Astrocyte of the spinal cord (primary cell): ENCODE data around the gene SBNO2.

Experiments used
- DNase-seq: peaks from one replicate; pipeline ENCODE4 v3.0.0; 2011; ENCODE audit warnings: low read depth, low spot score
- H3K4me3 ChIP-seq: 2 replicates; pipeline ENCODE4 v1.5.1; 2011; ENCODE audit warnings: low read depth, mild to moderate bottlenecking, low read length, moderate library complexity
- in situ Hi-C: cut with HindIII; loops from 2 replicates; pipeline ENCODE4 v1.10.0; 2017; ENCODE audit warnings: low sequenced_read_pairs
- TF ChIP-seq, protein P1 (sequence below): IDR thresholded peaks from 2 replicates; pipeline ENCODE4 v1.5.1; 2012; ENCODE audit warnings: low read depth, mild to moderate bottlenecking, low read length, inconsistent platforms

Gene SBNO2

DNA sequence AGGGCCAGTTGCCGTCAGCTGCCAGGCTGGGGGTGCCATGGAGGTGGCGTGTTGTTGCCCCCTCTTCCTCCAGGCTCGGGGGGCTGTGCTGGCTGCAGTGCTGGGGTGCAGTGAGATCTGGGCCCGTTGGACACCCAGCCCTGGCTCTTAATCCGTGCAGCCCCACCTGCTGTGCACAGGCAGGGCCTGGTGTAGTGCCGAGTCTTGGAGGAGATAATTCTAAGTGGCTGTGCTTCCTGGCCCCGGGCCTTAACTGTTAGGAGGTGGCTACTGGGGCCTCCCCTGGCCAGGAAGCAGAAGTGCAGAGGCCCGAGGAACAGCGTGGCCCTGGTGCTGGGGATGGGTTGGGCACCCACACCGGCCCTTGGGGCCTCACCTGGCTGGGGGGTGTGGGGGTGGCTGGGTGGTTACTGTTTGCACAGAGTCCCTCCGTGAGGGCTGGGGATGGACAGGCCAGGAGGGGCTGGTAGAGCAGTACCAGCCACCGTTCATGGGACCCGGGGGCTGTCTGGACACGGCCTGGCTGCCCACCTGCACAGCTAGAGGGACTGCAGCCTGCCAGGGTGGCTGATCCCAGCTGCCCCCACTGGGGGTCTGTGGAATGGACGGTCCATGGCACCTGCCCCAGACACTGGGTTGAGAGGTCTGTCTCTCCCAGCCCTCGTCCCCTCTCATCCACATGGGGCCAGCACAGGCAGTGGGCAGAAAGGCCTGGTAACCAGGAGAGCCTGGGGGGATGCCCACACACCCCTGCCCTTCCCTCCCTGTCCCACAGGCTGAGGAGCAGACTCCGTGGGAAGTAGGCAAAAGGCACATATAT is 67.0 kb downstream of the SBNO2 start:
- no peak for DNase-seq
- in situ Hi-C loops = no loop called here
- no peak overlapping the region for H3K4me3 ChIP-seq
- TF ChIP-seq, protein P1, sequence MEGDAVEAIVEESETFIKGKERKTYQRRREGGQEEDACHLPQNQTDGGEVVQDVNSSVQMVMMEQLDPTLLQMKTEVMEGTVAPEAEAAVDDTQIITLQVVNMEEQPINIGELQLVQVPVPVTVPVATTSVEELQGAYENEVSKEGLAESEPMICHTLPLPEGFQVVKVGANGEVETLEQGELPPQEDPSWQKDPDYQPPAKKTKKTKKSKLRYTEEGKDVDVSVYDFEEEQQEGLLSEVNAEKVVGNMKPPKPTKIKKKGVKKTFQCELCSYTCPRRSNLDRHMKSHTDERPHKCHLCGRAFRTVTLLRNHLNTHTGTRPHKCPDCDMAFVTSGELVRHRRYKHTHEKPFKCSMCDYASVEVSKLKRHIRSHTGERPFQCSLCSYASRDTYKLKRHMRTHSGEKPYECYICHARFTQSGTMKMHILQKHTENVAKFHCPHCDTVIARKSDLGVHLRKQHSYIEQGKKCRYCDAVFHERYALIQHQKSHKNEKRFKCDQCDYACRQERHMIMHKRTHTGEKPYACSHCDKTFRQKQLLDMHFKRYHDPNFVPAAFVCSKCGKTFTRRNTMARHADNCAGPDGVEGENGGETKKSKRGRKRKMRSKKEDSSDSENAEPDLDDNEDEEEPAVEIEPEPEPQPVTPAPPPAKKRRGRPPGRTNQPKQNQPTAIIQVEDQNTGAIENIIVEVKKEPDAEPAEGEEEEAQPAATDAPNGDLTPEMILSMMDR = peak; percentile 40

GRCh38 chr19:1105873-1106840 is 67.9 kb downstream of the SBNO2 start:
- no peak overlapping the region for H3K4me3 ChIP-seq
- DNase-seq = no peak
- in situ Hi-C loops = no loop called here

DNA sequence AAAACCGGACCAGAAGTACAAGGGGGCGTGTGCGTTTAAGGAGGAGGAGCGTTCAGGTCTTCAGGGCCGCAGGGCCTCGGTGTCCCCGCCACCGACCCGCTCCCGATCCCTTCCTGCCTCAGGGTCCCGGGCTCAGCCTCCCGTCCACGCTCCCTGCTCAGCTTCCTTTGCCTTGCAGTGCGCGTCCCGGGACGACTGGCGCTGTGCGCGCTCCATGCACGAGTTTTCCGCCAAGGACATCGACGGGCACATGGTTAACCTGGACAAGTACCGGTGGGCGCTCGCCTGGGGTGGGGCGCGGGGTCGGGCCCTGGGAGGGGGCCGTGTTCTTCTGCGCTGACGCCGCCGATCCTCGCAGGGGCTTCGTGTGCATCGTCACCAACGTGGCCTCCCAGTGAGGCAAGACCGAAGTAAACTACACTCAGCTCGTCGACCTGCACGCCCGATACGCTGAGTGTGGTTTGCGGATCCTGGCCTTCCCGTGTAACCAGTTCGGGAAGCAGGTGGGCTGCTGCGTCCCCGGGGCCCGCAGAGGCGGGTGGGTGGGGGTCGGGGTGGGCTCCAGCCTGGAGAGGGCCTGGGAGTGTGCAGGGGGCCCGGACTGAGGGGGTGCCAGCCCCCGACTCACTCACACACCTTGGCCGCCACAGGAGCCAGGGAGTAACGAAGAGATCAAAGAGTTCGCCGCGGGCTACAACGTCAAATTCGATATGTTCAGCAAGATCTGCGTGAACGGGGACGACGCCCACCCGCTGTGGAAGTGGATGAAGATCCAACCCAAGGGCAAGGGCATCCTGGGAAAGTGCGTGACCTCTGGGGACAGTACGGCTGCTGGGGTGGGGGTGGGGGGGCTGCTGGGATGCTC is 68.8 kb downstream of the SBNO2 start:
- H3K4me3 ChIP-seq = peak overlapping the region; percentile 61
- in situ Hi-C loops = no loop called here
- TF ChIP-seq, protein P1 = no peak
- DNase-seq = peak; percentile 50

More at GRCh38 chr19:1105873-1106840, 67.9 kb downstream of the SBNO2 start:
- TF ChIP-seq, protein P1 = no peak

DNA sequence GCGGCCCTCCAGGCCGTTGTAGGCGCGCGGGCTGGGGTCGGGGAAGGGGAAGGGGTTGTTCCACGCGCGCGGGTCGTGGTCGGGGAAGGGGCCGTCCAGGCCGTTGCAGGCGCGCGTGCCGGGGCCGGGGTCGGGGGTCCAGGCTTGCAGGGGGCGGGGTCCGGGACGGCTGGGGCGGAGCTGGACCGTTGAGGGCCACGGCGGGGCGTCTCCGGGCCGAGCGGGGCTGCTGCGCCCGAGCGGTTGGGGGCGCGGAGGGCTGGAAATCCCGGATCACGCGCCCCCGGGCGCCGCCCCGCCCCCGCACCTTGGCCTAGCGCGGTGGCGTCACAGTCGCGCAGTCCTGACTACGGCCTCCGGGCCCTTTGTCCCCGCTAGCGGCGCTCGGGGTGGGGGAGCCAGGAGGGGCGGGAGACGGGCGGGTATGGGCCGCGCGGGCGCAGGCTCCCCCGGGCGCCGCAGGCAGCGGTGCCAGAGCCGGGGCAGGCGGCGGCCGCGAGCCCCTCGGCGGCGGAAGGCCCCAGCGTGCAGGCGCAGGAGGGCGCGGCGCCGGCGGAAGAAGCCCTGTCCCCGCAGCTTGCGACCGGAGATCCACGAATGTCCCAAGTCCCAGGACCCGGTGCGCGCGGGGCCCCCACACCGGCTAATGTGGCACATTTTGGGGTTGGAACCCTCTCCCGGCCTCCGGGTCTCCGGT is 69.6 kb downstream of the SBNO2 start:
- in situ Hi-C loops = no loop called here
- TF ChIP-seq, protein P1 = no peak
- peak; percentile 59 for DNase-seq
- H3K4me3 ChIP-seq = peak overlapping the region; percentile 61

- peak within 1 kb of the TSS; percentile 61 for H3K4me3 ChIP-seq
- in situ Hi-C loops = no loop called here
- DNase-seq = peak; percentile 100
- TF ChIP-seq, protein P1 = no peak
These were observed 70.3 kb downstream of the SBNO2 start, which contains the start of gene GPX4 for GRCh38 chr19:1103708-1104310. TSS of gene GPX4 (plus strand) at chr19:1103994. CDS start at chr19:1104044, 50 bp downstream.
